Endothelial cell of umbilical vein (primary cell): ENCODE results near the gene UGCG. TPM values are rescaled to one million over a fixed set of nuclear protein-coding genes. Genes with fewer than 3 reads are reported as not detected.

ENCODE experiments used
- BruUV-seq: library from RNA; stranded (reverse); fragments of 400-500 nt; replicated peaks from 2 replicates; lab custom pipeline; 2021; lab: Mats Ljungman, UMichigan
- CTCF ChIA-PET: fragments of 300-600, 350-600 bp; sonication (Branson Sonifier 250); formaldehyde crosslinking; loops from one replicate; lab custom pipeline; 2021; ENCODE audit warnings: antibody characterized with exemption, inconsistent platforms; lab: Charles Lee
- POLR2A ChIA-PET: fragments of 300-600, 350-600 bp; sonication (Branson Sonifier 250); formaldehyde crosslinking; loops from one replicate; lab custom pipeline; 2021; ENCODE audit warnings: antibody characterized with exemption, inconsistent platforms; lab: Charles Lee
- DNase-seq: peaks from one replicate; pipeline ENCODE4 v3.0.0-alpha.2; 2011; ENCODE audit warnings: low read depth, low spot score
- FAIRE-seq: peaks from 2 replicates; lab custom pipeline; 2011; peaks lifted over from hg19 to GRCh38; lab: Jason Lieb, UNC
- H2AFZ ChIP-seq: 2 replicates; pipeline ENCODE4 v1.6.0; 2012; ENCODE audit warnings: low read depth, low read length, control low read depth, inconsistent platforms
- H3K27ac ChIP-seq: 2 replicates; pipeline ENCODE4 v1.5.1; 2011; ENCODE audit warnings: low read depth, mild to moderate bottlenecking, control low read depth, low read length, moderate library complexity; ENCODE audit not compliant: insufficient read depth
- H3K27me3 ChIP-seq, 2 experiments: 2 replicates each; pipeline versions ENCODE4 v1.6.0 to v1.6.1; 2011; ENCODE audit warnings: low read length in 2 of 2, mixed read lengths in 1 of 2; ENCODE audit not compliant: control insufficient read depth in 2 of 2, insufficient read depth in 2 of 2
- H3K36me3 ChIP-seq, 2 experiments: 2 replicates in 1 of 2; 3 replicates in 1 of 2; pipeline ENCODE4 v1.5.1; 2011; ENCODE audit warnings: low read length in 2 of 2, mild to moderate bottlenecking in 1 of 2, moderate library complexity in 1 of 2; ENCODE audit not compliant: control insufficient read depth in 2 of 2, insufficient read depth in 2 of 2; ENCODE audit errors: extremely low read depth in 1 of 2
- H3K4me1 ChIP-seq: 3 replicates; pipeline ENCODE4 v1.5.1; 2011; ENCODE audit warnings: mild to moderate bottlenecking, low read length; ENCODE audit not compliant: control insufficient read depth, insufficient read depth; ENCODE audit errors: extremely low read depth
- H3K4me2 ChIP-seq: 2 replicates; pipeline ENCODE4 v1.6.1; 2011; ENCODE audit warnings: low read length, control low read depth, mixed read lengths; ENCODE audit not compliant: insufficient read depth
- H3K4me3 ChIP-seq, 3 experiments: fragments of 200-600 bp in 1 of 3; sonication (generic), shearing (Covaris generic) in 1 of 3; replicated peaks in 1 of 3; 2 replicates each; pipeline ENCODE4 v1.5.1; 2011 to 2016; ENCODE audit warnings: control low read depth in 3 of 3, low read length in 3 of 3, mild to moderate bottlenecking in 2 of 3, inconsistent platforms in 1 of 3, low read depth in 1 of 3, moderate library complexity in 1 of 3; ENCODE audit not compliant: insufficient read depth in 1 of 3
- H3K79me2 ChIP-seq: 2 replicates; pipeline ENCODE4 v1.6.0; 2012; ENCODE audit warnings: low read length, inconsistent platforms; ENCODE audit not compliant: control insufficient read depth, insufficient read depth
- H3K9ac ChIP-seq: replicated peaks from 2 replicates; pipeline ENCODE3; 2011; ENCODE audit warnings: low read length, control low read depth; ENCODE audit not compliant: insufficient read depth; ENCODE audit errors: extremely low read depth
- H3K9me1 ChIP-seq: replicated peaks from 3 replicates; pipeline ENCODE4 v1.6.0; 2011; ENCODE audit warnings: mild to moderate bottlenecking, low read length; ENCODE audit not compliant: control insufficient read depth, insufficient read depth; ENCODE audit errors: extremely low read depth
- H3K9me3 ChIP-seq: replicated peaks from 2 replicates; pipeline ENCODE4 v1.5.1; 2012; ENCODE audit warnings: low read length, inconsistent platforms; ENCODE audit not compliant: control insufficient read depth, insufficient read depth
- H4K20me1 ChIP-seq: replicated peaks from 2 replicates; pipeline ENCODE3; 2011; ENCODE audit warnings: mild to moderate bottlenecking, low read length; ENCODE audit not compliant: control insufficient read depth, insufficient read depth; ENCODE audit errors: extremely low read depth
- EZH2 ChIP-seq: IDR thresholded peaks from 2 replicates; pipeline ENCODE4 v1.6.1; 2012; ENCODE audit warnings: borderline replicate concordance, low read depth, mild to moderate bottlenecking, moderate library complexity, low read length, inconsistent platforms; ENCODE audit not compliant: severe bottlenecking
- FOS ChIP-seq: IDR thresholded peaks from 2 replicates; pipeline ENCODE4 v1.6.1; 2011; ENCODE audit warnings: mild to moderate bottlenecking, low read length, moderate library complexity, borderline replicate concordance; ENCODE audit not compliant: insufficient read depth
- GATA2 ChIP-seq: IDR thresholded peaks from 2 replicates; pipeline ENCODE4 v1.7.0; 2011; ENCODE audit warnings: low read depth, mild to moderate bottlenecking, moderate library complexity, mixed read lengths, low read length; ENCODE audit not compliant: insufficient read length, insufficient read depth
- JUN ChIP-seq: IDR thresholded peaks from 2 replicates; pipeline ENCODE4 v1.6.1; 2011; ENCODE audit warnings: borderline replicate concordance, low read depth; ENCODE audit not compliant: insufficient read length, insufficient read depth
- MYC ChIP-seq: IDR thresholded peaks from one replicate; pipeline ENCODE4 v1.6.1; 2011; ENCODE audit warnings: mild to moderate bottlenecking, low read depth, low read length
- POLR2A ChIP-seq: IDR thresholded peaks from 2 replicates; pipeline ENCODE4 v1.6.1; 2012; ENCODE audit warnings: low read depth, mild to moderate bottlenecking, control low read depth, low read length
- POLR2AphosphoS5 ChIP-seq: IDR thresholded peaks from 2 replicates; pipeline ENCODE4 v1.6.1; 2012; ENCODE audit warnings: low read depth, mild to moderate bottlenecking, control low read depth, low read length, moderate library complexity; ENCODE audit not compliant: insufficient read depth
- dilution Hi-C: fragments of 300-500 bp; cut with MboI; formaldehyde crosslinking; loops from one replicate; pipeline ENCODE4 v1.15.0; 2019; ENCODE audit warnings: low sequenced_read_pairs; ENCODE audit not compliant: extremely low pct_ligation_motif_present
- intact Hi-C: fragments of 100-400 bp; cut with micrococcal nuclease; formaldehyde crosslinking; loops from one replicate; pipeline ENCODE4 v1.10.0; 2022
- polyA plus RNA-seq, 4 experiments: library from polyadenylated mRNA; depleted of rRNA in 3 of 4; stranded (reverse) in 3 of 4; unstranded in 1 of 4; fragments of >200 nt; gene quantifications; 2 replicates each; pipeline versions ENCODE4 v1.2.1 to v1.2.3, GENCODE V29; 2011 to 2012; ENCODE audit warnings: missing spikeins in 1 of 4
- total RNA-seq: library from RNA; stranded (reverse); gene quantifications from 2 replicates; pipeline ENCODE4 v1.2.3, GENCODE V29; 2021
- TF ChIP-seq, protein P1 (sequence below): IDR thresholded peaks from 2 replicates; pipeline ENCODE4 v1.6.1; 2011; ENCODE audit not compliant: insufficient read depth, insufficient read length
- TF ChIP-seq, protein P2 (sequence below), 2 donors: IDR thresholded peaks; 1 replicate in 1 of 2; 2 replicates in 1 of 2; pipeline ENCODE4 v1.5.1; 2011; ENCODE audit warnings: low read length in 2 of 2, mild to moderate bottlenecking in 2 of 2, moderate library complexity in 2 of 2, control low read depth in 1 of 2, inconsistent platforms in 1 of 2, low read depth in 1 of 2; ENCODE audit not compliant: insufficient read depth in 1 of 2; ENCODE audit errors: extremely low read depth in 1 of 2

Gene UGCG
- total and polyA plus RNA-seq, 2 donors (not counting 3 experiments of a cell fraction or from before 2014, with no cell fraction given), result 28.5 to 38.5 TPM

DNA sequence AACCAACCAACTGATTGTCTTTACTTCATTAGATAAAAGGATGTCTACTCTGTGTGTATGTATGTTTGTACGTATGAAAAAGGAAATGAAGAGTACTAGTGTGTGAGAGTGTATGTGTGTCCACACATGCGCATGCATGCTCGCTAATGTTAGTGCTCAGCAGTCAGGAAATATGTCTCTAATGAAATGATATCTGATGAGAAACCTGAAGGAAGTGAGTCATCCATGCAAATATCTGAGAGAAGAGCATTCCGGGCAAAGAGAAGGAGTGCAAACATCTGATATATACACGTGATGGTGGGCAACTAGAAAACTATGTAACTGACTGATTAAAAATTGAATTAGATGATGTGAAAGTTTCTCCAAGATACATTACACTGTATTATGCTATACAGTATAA lies 29.6 kb upstream of the UGCG start:
- TF ChIP-seq POLR2A (no peak), EZH2 (no peak), POLR2AphosphoS5 (no peak), GATA2 (peak; percentile 60), MYC (no peak), JUN (peak; percentile 82), FOS (peak; percentile 56)
- TF ChIP-seq, protein P1, sequence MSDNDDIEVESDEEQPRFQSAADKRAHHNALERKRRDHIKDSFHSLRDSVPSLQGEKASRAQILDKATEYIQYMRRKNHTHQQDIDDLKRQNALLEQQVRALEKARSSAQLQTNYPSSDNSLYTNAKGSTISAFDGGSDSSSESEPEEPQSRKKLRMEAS, result no peak
- TF ChIP-seq, protein P2, sequence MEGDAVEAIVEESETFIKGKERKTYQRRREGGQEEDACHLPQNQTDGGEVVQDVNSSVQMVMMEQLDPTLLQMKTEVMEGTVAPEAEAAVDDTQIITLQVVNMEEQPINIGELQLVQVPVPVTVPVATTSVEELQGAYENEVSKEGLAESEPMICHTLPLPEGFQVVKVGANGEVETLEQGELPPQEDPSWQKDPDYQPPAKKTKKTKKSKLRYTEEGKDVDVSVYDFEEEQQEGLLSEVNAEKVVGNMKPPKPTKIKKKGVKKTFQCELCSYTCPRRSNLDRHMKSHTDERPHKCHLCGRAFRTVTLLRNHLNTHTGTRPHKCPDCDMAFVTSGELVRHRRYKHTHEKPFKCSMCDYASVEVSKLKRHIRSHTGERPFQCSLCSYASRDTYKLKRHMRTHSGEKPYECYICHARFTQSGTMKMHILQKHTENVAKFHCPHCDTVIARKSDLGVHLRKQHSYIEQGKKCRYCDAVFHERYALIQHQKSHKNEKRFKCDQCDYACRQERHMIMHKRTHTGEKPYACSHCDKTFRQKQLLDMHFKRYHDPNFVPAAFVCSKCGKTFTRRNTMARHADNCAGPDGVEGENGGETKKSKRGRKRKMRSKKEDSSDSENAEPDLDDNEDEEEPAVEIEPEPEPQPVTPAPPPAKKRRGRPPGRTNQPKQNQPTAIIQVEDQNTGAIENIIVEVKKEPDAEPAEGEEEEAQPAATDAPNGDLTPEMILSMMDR (IDR thresholded peaks at IDR 0.05; ENCODE audit: extremely low read depth in 1 of 2, insufficient read depth in 1 of 2, low read depth in 1 of 2, low read length in 2 of 2), result no peak
- FAIRE-seq (peak; percentile 93), DNase-seq (peak; percentile 59)
- no peaks in the 10 kb centered on the region for H3K9me3 ChIP-seq
- intact Hi-C loops (loop anchor here (2.0 kb wide), 2 partner anchors 30 to 62 kb away; partner anchors contain the start of gene UGCG), dilution Hi-C loops (no loop called here)
- H3K4me1 ChIP-seq, result peaks cover 12% of the 10 kb centered on the region
- no peak overlapping the region for H3K9ac ChIP-seq
- no TSS peak for BruUV-seq
- ChIA-PET CTCF (no interaction called here), POLR2A (no interaction called here)
- H3K27ac ChIP-seq, result no peak overlapping the region
- no peaks in the 10 kb centered on the region for H3K27me3 ChIP-seq
- H3K36me3 ChIP-seq, result no peaks in the 10 kb centered on the region
- H2AFZ ChIP-seq, result no peak overlapping the region
- H3K79me2 ChIP-seq, result no peaks in the 10 kb centered on the region
- H4K20me1 ChIP-seq, result no peaks in the 10 kb centered on the region
- peak overlapping the region; percentile 59 for H3K4me2 ChIP-seq
- H3K9me1 ChIP-seq, result no peaks in the 10 kb centered on the region
- H3K4me3 ChIP-seq, result no peak overlapping the region
